TTC549 (cell line): ENCODE results near the gene FAM163B.

Source experiments
- FAIRE-seq: peaks from 2 replicates; lab custom pipeline; 2012; peaks lifted over from hg19 to GRCh38; lab: Jason Lieb, UNC

The FAM163B gene

GRCh38 chr9:133615606-133616188, 6.5 kb upstream of the FAM163B start:
- no peak for FAIRE-seq

- FAIRE-seq = no peak
Measured at GRCh38 chr9:133615186-133615585, 6.0 kb upstream of the FAM163B start.

GRCh38 chr9:133614678-133615077, 5.5 kb upstream of the FAM163B start:
- no peak for FAIRE-seq

GRCh38 chr9:133614056-133614455, 4.9 kb upstream of the FAM163B start:
- no peak for FAIRE-seq

GRCh38 chr9:133613432-133613831, 4.2 kb upstream of the FAM163B start:
- no peak for FAIRE-seq

- no peak for FAIRE-seq
Measured at GRCh38 chr9:133612816-133613215, 3.6 kb upstream of the FAM163B start.

GRCh38 chr9:133612051-133612450, 2.9 kb upstream of the FAM163B start:
- no peak for FAIRE-seq

- no peak for FAIRE-seq
Measured at GRCh38 chr9:133610845-133611244, 1.7 kb upstream of the FAM163B start.

- no peak for FAIRE-seq
Measured at GRCh38 chr9:133608889-133609288, 300 bp downstream of the FAM163B start.

- no peak for FAIRE-seq
Measured at GRCh38 chr9:133608382-133608781, 807 bp downstream of the FAM163B start.

- FAIRE-seq = no peak
Measured at GRCh38 chr9:133607976-133608375, 1.2 kb downstream of the FAM163B start.

- no peak for FAIRE-seq
Measured at GRCh38 chr9:133607381-133607780, 1.8 kb downstream of the FAM163B start.

- no peak for FAIRE-seq
Measured at GRCh38 chr9:133606708-133607025, 2.5 kb downstream of the FAM163B start.

GRCh38 chr9:133605856-133606707, 3.1 kb downstream of the FAM163B start:
- no peak for FAIRE-seq

GRCh38 chr9:133605446-133605845, 3.7 kb downstream of the FAM163B start:
- FAIRE-seq = no peak

- no peak for FAIRE-seq
Measured at GRCh38 chr9:133604856-133605255, 4.3 kb downstream of the FAM163B start.

- FAIRE-seq = no peak
Measured at GRCh38 chr9:133604214-133604613, 5.0 kb downstream of the FAM163B start.

GRCh38 chr9:133603135-133603927, 5.9 kb downstream of the FAM163B start:
- FAIRE-seq = no peak

- FAIRE-seq = no peak
Measured at GRCh38 chr9:133602277-133602676, 6.9 kb downstream of the FAM163B start.

- FAIRE-seq = no peak
Measured at GRCh38 chr9:133601746-133602145, 7.4 kb downstream of the FAM163B start.

- no peak for FAIRE-seq
Measured at GRCh38 chr9:133600739-133601138, 8.4 kb downstream of the FAM163B start.

- FAIRE-seq = no peak
Measured at GRCh38 chr9:133599470-133600173, 9.6 kb downstream of the FAM163B start.

GRCh38 chr9:133598978-133599377, 10.2 kb downstream of the FAM163B start:
- no peak for FAIRE-seq
